GM19023 (cell line): ENCODE data around the gene LRSAM1.
"Not testable (repeated sequence)": the region's sequence is repeated elsewhere in the genome, so short reads cannot be mapped to it uniquely, and the experiment has no call there.

Source experiments
- ATAC-seq: cut with Tn5 transposase; IDR thresholded peaks from one replicate; pipeline ENCODE4 v1.9.1; 2021; ENCODE audit warnings: mild to moderate bottlenecking, moderate library complexity; ENCODE audit not compliant: unreplicated experiment

LRSAM1 gene

GRCh38 chr9:127455324-127455992, 4.1 kb downstream of the LRSAM1 start:
- no peak for ATAC-seq

DNA sequence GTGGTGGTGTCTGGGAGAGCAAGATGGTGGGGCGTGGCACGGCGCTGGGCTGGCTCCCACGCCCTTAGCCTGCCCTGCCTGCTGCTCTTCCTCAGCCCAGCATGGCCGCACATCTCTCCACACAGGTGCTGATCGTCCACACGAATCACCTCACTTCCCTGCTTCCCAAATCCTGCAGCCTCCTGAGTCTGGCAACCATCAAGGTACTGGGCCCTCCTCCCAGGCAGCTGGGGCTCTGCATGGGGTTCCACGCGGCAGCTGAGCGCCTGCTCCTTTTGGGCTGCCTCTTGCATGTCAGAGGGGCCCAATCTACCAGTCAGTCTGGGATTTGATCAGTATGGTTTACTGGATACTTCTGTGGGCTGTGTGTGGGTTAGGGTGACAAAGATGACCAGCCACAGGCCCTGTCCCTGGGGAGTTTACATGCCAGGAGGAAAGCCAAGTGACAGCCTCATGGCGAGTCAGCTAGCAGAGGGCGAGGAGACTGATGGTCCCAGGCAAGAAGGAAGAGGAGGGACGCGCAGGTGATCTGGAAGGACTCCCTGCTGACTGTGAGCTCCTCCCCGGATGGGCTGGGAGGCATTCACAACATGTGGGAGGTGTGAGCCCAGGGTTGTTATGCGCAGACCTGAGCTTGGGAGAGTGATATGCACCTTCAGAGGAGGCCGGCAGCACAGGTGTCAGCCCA, 6.0 kb downstream of the LRSAM1 start:
- no peak for ATAC-seq

DNA sequence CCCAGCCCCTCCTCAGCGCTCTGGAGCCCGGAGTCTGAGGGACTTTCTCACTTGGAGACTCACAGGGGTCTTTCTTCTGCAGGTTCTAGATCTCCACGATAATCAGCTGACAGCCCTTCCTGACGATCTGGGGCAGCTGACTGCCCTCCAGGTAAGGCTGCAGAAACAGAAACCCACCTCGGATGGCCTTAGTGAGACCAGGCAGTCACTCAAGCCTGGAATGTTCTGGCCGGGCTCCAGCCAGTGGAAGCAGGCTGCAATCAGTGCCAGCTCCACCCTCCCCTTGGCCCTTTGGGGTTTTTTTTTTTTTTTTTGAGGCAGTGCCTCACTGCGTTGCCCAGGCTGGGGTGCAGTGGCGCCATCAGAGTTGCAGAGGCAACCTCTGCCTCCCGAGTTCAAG, 7.6 kb downstream of the LRSAM1 start:
- ATAC-seq: no peak

- no peak for ATAC-seq
Measured at GRCh38 chr9:127463382-127463781, 12.1 kb downstream of the LRSAM1 start.

GRCh38 chr9:127463911-127464310, 12.6 kb downstream of the LRSAM1 start:
- no peak for ATAC-seq

DNA sequence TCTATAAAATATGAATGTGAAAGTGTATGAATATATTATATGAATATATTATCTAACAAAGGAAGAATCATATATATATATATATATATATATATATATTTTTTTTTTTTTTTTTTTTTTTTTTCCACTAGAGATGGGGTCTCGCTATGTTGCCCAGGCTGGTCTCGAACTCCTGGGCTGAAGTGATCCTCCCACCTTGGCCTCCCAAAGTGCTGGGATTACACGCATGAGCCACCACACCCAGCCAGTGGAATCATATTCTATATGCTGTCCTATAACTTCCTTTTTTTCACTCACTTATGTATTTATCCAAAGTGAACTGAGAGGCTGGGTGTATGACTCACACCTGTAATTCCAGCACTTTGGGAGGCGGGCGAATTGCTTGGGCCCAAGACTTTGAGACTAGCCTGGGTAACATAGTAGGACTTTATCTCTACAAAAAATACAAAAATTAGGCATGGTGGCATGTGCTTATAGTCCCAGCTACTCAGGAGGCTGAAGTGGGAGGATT, 15.2 kb downstream of the LRSAM1 start:
- not testable (repeated sequence) for ATAC-seq

- no peak for ATAC-seq
Measured at GRCh38 chr9:127467621-127468020, 16.3 kb downstream of the LRSAM1 start.

- ATAC-seq: no peak
Measured at GRCh38 chr9:127470662-127471061, 19.4 kb downstream of the LRSAM1 start.

GRCh38 chr9:127473501-127473900, 22.2 kb downstream of the LRSAM1 start:
- ATAC-seq: no peak

DNA sequence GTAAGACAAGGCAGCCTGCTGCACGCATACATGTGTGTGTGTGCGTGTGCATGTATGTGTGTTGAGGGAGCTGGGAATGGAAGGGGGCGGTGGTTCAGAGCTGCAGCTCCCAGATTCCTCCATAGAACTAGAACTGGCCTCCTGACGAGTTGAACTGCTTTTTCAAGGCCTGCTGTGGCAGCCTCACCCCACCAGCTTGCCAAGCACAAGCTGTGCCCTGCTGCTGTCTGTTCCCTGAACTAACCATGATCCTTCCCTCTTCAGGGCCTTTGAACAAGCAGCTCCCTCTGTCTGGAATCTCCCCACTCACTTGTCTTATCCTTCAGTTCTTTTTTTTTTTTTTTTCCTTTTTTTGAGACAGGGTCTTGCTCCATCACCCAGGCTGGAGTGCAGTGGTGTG, 22.6 kb downstream of the LRSAM1 start:
- ATAC-seq: no peak

DNA sequence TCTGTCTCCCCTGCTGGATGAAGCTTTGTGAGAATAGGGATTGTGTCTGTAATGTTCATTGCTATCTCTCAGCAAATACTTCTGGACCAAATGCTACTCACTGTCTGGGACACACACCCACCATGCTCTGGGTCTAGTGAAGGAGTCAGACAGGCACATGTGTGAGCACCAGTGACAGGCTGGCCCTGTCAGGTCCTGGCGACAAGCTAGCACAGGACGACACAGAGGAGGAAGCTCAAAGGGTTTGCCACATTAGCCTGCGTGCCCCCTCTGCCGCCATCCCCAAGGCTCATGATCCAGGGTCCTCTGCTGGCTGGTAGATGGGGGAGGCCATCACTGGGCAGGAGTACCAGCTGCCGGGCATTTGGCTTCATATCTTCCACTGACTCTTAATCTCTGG, 23.3 kb downstream of the LRSAM1 start:
- ATAC-seq: no peak

DNA sequence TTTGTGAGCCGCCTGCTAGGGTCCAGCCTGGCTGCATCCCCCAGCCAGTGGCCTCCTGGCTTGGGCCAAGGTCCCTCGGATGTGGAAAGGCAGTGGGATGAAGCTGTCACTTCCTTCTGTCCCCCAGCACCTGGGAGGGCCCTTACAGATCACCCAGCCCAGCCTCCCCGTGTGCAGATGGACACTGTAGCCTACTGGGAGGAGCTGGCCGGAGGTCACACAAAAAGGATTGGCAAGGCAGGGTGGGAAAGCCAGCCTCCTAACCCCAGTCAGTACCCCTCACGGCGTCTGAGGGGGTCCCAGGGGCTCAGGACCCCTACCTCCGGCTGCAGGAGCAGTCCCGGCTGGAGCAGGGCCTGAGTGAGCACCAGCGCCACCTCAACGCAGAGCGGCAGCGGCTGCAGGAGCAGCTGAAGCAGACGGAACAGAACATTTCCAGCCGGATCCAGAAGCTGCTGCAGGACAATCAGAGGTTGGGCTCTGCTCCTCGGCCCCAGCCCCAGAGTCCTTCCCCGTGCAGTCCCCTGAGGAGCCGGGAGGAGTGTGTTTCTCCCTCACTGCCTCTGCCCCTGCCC, 28.3 kb downstream of the LRSAM1 start:
- no peak for ATAC-seq

DNA sequence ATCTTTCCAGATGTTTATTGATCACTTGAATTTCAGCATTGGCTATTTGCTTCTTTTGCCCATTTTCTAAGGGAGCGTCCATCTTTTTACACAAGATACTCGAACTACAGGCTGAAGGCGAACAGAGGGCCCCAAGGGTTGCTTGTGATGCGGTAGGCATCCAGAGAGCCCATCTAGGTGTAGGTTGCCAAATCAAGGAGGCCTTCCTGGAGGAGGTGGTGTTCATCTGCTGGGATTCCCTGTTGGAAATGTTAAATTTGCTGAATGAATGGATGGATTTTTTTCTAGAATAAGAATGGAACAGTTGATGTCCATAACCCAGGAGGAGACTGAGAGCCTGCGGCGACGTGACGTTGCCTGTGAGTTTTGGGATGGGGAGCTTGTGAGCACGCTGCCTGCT, 31.4 kb downstream of the LRSAM1 start:
- ATAC-seq: no peak

- no peak for ATAC-seq
Measured at GRCh38 chr9:127485995-127486394, 34.7 kb downstream of the LRSAM1 start.

- no peak for ATAC-seq
Measured at GRCh38 chr9:127488946-127489345, 37.6 kb downstream of the LRSAM1 start.

DNA sequence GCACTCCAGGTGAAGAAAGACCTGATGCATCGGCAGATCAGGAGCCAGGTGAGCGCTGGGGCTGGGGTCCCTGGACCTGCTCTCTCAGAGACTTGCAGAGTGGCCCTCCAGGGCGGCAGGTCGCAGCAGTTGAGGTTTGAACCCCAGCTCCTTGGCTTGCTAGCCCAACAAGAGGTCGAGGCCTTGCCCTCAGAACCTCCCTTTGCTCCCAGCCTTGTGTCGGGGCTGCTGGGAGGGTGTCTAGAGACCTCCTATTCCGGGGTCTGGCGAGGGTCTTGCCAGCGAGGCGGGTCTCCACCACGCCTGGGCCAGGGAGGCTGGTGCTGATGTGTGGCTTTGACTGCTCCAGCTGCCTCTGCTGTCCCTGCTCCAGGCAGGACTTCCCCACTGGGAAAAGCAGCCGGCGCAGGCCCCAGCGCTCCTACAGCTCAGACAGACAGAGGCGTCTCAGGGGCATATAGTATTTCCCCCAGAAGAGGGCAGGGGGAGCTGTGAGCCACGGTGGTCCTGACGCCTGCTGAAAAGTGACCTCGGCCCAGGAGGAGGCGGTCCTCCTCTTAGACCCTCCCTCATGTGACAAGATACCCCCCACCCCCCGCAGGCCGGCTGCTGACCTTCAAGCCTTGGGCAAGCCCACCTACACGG, 38.3 kb downstream of the LRSAM1 start:
- ATAC-seq: no peak

- ATAC-seq: no peak
Measured at GRCh38 chr9:127490535-127491230, 39.4 kb downstream of the LRSAM1 start.

DNA sequence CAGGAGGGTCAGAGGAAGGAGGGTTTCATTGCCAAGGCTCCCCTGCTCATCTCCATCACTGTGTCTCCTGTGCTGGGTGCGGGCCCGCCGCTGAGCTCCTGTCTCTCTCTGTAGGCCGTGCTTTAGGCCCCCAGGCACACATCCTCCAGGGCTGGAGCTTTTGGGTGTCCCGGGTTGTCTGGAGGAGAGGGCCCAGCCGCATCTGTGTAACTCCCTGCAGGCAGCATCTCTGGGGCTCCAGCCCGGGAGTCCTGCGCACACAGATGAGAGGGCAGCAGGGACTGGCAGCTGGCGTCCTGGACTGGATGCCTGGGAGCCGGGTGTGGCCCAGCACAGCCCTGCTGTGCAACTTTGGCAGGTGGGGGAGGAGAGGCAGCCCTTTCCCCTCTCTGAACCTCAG, 40.2 kb downstream of the LRSAM1 start:
- no peak for ATAC-seq

DNA sequence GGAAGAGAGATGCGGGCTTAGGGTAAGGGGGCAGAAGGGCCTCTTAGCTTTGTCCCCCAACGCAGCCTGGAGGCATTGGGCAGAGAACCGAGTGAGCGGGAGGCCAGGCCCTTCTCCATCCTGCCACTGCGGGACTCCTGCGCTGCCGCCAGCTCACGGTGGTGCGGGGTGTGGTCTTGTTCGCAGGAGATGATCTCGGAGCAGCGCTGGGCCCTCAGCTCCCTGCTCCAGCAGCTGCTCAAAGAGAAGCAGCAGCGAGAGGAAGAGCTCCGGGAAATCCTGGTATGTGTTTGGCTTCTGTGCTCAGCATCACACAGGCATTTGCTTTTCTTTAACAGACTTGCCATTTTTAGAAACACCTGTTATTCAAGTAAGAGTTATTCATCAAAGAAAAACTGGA, 41.3 kb downstream of the LRSAM1 start:
- no peak for ATAC-seq

DNA sequence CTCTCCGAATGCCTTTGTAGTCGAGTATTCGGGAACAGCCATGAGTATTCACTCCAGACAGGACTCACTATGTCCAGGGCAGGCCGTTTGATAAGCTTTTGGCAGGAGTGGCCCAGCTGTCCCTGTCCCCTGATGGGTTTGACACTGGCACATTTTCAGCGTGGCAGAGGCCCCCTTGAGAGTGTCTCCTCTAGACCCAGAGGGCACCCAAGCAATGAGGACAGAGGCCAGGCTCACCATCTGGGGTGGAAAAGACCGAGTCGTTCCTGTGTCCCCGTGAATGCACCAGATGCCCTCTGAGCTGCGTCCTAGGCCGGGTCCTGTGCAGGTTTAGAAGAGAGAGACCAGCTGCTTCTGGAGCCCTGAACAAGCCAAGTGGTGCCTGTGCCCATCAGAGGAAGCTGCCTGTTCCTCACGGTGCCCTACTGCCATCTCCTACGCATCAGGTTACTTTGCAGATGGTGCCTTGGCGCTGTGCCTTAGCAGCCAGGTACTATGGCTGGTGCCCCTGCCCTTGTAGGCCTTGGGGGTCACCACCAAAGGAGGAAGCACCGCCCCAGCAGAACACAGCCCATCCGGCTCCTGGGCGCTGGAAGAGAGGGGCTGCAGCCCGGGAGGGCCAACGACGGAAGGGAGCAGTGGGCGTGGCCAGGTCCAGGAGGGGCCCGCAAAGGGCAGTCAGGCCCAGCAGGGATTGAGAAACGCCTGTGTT, 42.4 kb downstream of the LRSAM1 start:
- no peak for ATAC-seq
